Activated T-helper 2 cell treated with anti-CD3 and anti-CD28 coated beads, Interferon-gamma antibody, Interleukin-2, Interleukin-4, amounts not matched to agents 10 μg/mL and 5 μg/mL and 100 μg/mL, durations not matched to agents 14 hours and 24 hours and 36 hours (primary cell): ENCODE data around the gene VSIG10L. TPM values are rescaled to one million over a fixed set of nuclear protein-coding genes. Genes with fewer than 3 reads are reported as not detected.

Source experiments
- DNase-seq: peaks from one replicate; pipeline ENCODE4 v3.0.0; 2021; ENCODE audit warnings: low spot score
- H3K27ac Mint-ChIP-seq: one replicate; pipeline ENCODE4 v1.8.0; 2021; ENCODE audit warnings: mixed read lengths
- H3K27me3 Mint-ChIP-seq: one replicate; pipeline ENCODE4 v1.8.0; 2021; ENCODE audit warnings: low read depth, mixed read lengths
- H3K36me3 Mint-ChIP-seq: one replicate; pipeline ENCODE4 v1.8.0; 2021; ENCODE audit warnings: low read depth, mixed read lengths
- H3K4me1 Mint-ChIP-seq: one replicate; pipeline ENCODE4 v1.8.0; 2021; ENCODE audit warnings: low read depth, mixed read lengths
- H3K4me3 Mint-ChIP-seq: one replicate; pipeline ENCODE4 v1.8.0; 2021; ENCODE audit warnings: low read depth, mild to moderate bottlenecking, moderate library complexity, mixed read lengths
- H3K9me3 Mint-ChIP-seq: one replicate; pipeline ENCODE4 v1.8.0; 2021; ENCODE audit warnings: mixed read lengths
- intact Hi-C: fragments of 100-400 bp; cut with micrococcal nuclease; formaldehyde crosslinking; loops from one replicate; pipeline ENCODE4 v1.15.1; 2023
- total RNA-seq: library from RNA; stranded (reverse); gene quantifications from 2 replicates; pipeline ENCODE4 v1.2.3, GENCODE V29; 2022

VSIG10L gene
- total RNA-seq = 9.5 and 10.4 TPM in 2 replicates

GRCh38 chr19:51341976-51342580, at the start of gene VSIG10L:
VSIG10L (minus strand) TSS chr19:51342139; CDS start chr19:51342124, 15 bp downstream.
- Mint-ChIP-seq H3K27me3 (peaks cover 2% of the 10 kb centered on the region), H3K4me3 (peak within 1 kb of the TSS; percentile 82), H3K27ac (peak within 1 kb of the TSS; percentile 64), H3K9me3 (no peaks in the 10 kb centered on the region), H3K4me1 (peaks cover 23% of the 10 kb centered on the region), H3K36me3 (peaks cover 24% of the 10 kb centered on the region)
- intact Hi-C loops = no loop called here
- DNase-seq = no peak

DNA sequence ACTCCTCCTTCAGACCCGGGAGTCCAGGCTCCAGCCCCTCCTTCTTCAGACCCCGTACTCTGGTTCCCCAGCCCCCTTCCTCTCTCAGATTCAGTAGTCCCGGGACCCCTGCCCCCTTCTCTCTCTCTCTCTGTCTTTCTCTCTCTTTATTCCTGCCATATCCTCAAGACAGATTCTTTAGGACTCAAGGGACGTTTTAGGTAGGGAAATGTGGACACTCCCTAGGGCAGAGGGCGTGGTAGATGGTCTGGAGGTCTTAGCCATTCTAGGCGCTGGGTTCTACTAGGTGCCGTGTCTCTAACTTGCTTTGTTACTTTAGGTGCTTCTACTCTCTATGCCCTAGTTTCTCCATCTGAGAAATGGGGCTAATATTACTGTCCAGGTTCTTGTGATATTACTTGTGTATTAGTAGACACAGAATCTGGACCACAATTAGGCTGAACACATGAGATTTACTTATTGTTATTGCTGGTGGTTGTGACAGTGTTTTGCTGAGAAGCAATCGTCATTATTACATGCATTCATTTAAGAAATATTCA, 49.2 kb upstream of the VSIG10L start:
- no peak for DNase-seq
- Mint-ChIP-seq H3K9me3 (no peaks in the 10 kb centered on the region), H3K36me3 (no peaks in the 10 kb centered on the region), H3K27ac (peak overlapping the region; percentile 76), H3K4me1 (peaks cover 44% of the 10 kb centered on the region), H3K4me3 (peak overlapping the region; percentile 30), H3K27me3 (no peaks in the 10 kb centered on the region)
- intact Hi-C loops = no loop called here

- Mint-ChIP-seq H3K36me3 (no peaks in the 10 kb centered on the region), H3K27me3 (no peaks in the 10 kb centered on the region), H3K4me3 (no peak overlapping the region), H3K27ac (no peak overlapping the region), H3K4me1 (peaks cover 36% of the 10 kb centered on the region), H3K9me3 (no peaks in the 10 kb centered on the region)
- DNase-seq = no peak
- intact Hi-C loops = no loop called here
Measured at GRCh38 chr19:51389143-51389542, 47.2 kb upstream of the VSIG10L start.

DNA sequence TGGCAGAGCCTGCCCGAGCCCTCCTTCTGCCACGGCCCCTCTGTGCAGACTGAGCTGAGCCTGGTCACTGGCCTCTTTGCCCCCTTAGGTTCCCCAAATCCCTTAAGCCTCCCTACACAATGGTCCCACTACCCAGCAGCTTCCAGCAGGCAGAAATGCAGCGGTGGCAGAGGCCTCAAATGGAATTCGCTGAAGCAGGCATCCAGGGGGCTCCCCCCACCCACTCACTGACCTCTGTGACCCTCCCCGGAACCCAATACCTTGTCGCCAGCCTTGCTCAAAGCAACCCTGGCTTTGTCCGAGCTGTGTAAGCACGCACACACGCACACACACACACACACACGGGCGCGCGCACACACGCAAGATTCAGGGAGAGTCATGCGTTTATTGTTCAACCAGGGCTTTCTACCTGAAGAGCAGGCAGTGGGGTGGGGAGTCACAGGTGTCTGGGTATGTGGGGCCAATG, 46.0 kb upstream of the VSIG10L start, which contains the start of gene LIM2:
TSS of gene LIM2 (minus strand) at position 51 of the 466 bp plus-strand sequence. CDS start 531 bp downstream, outside the sequence.
- H3K4me3 Mint-ChIP-seq = no peak within 1 kb of the TSS
- no peaks in the 10 kb centered on the region for H3K36me3 Mint-ChIP-seq
- no peaks in the 10 kb centered on the region for H3K9me3 Mint-ChIP-seq
- intact Hi-C loops = no loop called here
- H3K4me1 Mint-ChIP-seq = peaks cover 28% of the 10 kb centered on the region
- H3K27me3 Mint-ChIP-seq = no peaks in the 10 kb centered on the region
- H3K27ac Mint-ChIP-seq = no peak within 1 kb of the TSS
- no peak for DNase-seq

DNA sequence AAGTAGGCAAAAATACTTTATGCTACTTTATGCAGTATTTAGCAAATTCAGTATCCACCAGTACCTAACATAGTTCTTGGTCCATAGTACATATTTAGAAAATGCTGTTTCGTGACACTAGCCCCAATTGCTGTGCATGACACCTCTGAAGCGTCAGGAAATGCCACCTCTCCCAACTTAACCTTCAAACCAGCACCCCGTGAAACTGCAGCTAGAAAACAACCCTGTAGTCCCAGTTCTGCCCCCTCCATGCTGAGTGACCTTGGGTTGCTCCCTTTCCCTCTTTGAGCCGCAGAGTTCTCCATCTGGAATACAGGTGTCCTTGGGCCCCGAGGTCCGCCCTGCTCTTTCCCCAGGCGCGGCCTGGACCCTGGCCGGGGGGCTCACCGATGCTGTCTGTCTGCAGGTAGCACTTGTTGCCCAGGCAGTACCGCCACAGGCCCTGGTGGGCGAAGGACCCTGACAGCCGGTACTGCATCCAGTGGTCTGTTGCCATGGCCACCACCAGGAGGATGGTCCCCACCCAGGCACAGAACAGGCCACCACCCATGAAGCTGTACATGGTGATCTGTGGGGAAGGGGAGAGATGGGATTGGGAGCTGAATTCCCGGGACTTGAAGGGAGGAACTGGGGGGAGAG, 45.1 kb upstream of the VSIG10L start:
- Mint-ChIP-seq H3K4me3 (no peak overlapping the region), H3K4me1 (peaks cover 23% of the 10 kb centered on the region), H3K27me3 (no peaks in the 10 kb centered on the region), H3K9me3 (no peaks in the 10 kb centered on the region), H3K36me3 (no peaks in the 10 kb centered on the region), H3K27ac (no peak overlapping the region)
- intact Hi-C loops = no loop called here
- no peak for DNase-seq

DNA sequence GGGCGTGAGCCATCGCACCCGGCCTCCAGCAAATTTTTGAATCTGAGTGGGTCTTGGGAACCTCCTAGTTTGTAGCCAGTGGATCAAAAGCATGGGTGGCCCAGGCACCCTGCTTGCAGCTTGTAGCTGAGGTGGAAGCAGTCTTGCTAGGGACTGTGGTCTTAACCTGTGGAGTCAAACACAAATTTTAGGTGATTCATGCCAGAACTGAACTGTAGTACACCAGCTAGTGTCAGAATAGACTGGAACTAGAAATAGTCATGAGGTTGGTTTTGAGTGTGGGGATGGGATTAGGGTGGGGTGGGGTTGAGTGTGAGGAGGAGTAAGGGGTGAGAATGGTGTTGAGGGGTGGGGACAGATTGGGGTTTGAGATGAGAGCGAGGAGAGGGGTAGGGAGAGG, 40.1 kb upstream of the VSIG10L start:
- Mint-ChIP-seq H3K4me1 (peaks cover 16% of the 10 kb centered on the region), H3K4me3 (no peak overlapping the region), H3K9me3 (no peaks in the 10 kb centered on the region), H3K27me3 (no peaks in the 10 kb centered on the region), H3K36me3 (peaks cover 6% of the 10 kb centered on the region), H3K27ac (no peak overlapping the region)
- intact Hi-C loops = no loop called here
- no peak for DNase-seq

DNA sequence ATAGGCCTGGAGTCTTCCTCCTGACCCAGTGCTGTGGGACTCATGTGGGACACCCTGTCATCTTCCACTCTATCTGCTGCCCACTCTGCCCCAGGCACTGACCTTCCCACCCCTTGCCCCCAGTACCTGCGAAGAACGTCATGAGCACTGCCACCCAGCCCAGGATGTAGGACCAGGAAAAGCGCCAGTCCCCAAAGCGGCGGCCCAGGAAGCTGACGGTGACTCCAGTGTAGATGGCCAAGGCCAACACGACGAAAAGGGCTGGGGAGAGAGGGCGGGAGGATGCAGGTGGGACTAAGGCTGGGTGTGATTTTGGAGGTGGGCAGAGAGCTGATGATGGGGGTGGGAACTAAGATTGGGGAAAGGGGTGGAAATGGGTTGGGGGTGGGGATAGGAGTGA, 38.4 kb upstream of the VSIG10L start:
- peaks cover 7% of the 10 kb centered on the region for H3K36me3 Mint-ChIP-seq
- DNase-seq = no peak
- peaks cover 29% of the 10 kb centered on the region for H3K4me1 Mint-ChIP-seq
- no peaks in the 10 kb centered on the region for H3K27me3 Mint-ChIP-seq
- H3K9me3 Mint-ChIP-seq = no peaks in the 10 kb centered on the region
- H3K4me3 Mint-ChIP-seq = no peak overlapping the region
- intact Hi-C loops = no loop called here
- peak overlapping the region; percentile 4 for H3K27ac Mint-ChIP-seq

DNA sequence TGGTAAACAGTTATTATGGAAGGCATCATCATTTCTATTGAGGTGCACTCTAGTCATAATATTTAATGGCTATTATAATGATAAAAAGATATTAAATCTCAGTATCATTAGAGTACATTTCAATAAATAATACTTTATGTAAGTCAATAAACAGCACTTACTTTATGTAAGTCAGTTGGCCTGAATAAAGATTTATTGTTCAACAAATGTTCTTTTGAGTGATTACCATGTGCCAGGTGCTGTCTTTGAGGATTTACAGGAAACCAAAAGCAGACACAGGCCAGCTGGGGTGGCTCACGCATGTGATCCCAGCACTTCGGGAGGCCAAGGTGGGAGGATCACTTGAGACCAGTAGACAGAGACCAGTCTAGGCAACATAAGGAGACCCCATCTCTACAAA, 35.5 kb upstream of the VSIG10L start:
- peaks cover 55% of the 10 kb centered on the region for H3K4me1 Mint-ChIP-seq
- no peaks in the 10 kb centered on the region for H3K27me3 Mint-ChIP-seq
- no peak for DNase-seq
- no peak overlapping the region for H3K27ac Mint-ChIP-seq
- peaks cover 15% of the 10 kb centered on the region for H3K36me3 Mint-ChIP-seq
- no peaks in the 10 kb centered on the region for H3K9me3 Mint-ChIP-seq
- H3K4me3 Mint-ChIP-seq = no peak overlapping the region
- intact Hi-C loops = no loop called here

DNA sequence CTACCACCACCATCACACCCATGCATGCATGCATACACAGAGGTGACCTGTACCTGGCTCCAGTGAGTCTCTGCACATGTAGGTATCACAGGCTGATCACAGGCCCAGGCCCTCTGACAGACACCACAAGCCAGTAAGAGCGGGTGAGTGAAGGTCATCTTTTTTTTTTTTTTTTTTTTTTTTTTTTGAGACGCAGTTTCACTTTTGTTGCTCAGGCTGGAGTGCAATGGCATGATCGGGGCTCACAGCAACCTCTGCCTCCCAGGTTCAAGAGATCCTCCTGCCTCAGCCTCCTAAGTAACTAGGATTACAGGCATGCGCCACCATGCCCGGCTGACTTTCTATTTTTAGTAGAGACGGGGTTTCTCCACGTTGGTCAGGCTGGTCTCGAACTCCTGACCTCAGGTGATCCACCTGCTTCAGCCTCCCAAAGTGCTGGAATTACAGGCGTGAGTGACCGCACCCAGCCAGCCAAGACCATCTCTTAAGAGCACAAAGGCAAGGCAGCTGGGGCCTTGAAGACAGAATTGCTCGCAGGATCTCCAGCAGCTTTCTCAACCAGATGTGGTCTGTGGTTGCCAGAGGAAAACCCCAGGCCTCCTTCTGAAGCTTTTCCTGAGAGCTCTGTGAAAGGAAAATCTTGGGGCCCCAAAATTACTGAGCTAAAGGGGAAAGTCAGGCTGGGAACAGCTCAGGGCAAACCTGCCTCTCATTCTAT, 33.7 kb upstream of the VSIG10L start:
- intact Hi-C loops = no loop called here

DNA sequence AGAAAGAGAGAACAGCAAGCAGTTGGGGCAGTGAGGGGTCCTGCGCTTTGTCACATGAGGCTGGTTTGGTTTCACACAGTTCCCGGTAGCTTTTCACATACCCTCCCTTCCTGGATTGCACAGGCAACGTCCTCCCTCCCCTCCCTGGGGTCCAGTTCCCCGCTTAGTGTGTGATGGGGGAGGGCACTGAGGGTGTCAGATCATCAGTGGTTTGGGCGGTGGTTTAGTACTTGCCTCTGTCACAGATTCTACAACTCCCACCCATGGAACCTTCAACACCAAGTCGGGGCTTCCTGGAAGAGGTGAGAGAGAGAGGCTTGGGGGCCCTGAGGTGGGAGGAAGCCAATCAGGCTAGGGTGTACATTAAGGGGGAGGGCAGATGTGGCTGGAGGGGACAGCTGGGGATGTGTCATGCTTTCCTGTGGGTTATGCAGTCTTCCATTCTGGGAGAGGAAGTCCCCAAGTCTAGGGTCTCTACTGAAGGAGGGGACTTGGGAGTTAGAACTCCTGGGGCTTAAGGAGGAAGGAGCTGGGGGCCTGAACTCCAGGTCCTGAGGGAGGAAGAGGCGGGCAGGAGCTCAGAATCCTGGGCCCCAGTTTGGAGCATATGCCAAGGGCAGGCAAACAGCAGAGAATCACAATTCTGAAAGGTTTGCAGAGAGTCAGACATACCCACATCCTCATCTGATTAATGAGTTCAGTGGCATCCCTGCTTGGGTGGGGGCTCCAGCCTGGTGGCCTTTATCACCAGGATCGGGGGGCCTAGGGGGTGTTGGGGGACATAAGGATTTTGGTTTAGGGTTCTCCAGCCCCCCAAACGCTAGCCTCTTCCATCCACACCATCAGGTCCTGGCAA, 30.9 kb upstream of the VSIG10L start, which contains the start of gene NKG7:
TSS of gene NKG7 (minus strand) at position 6 of the 856 bp plus-strand sequence. CDS start 119 bp downstream, outside the sequence.
- peaks cover 65% of the 10 kb centered on the region for H3K4me1 Mint-ChIP-seq
- DNase-seq = peak; percentile 72
- no peaks in the 10 kb centered on the region for H3K27me3 Mint-ChIP-seq
- peaks cover 37% of the 10 kb centered on the region for H3K36me3 Mint-ChIP-seq
- peak within 1 kb of the TSS; percentile 84 for H3K4me3 Mint-ChIP-seq
- intact Hi-C loops = loop anchor here (1.0 to 2.0 kb wide), 2 partner anchors 21 to 68 kb away; no protein-coding TSS in a partner anchor
- peak within 1 kb of the TSS; percentile 94 for H3K27ac Mint-ChIP-seq
- H3K9me3 Mint-ChIP-seq = no peaks in the 10 kb centered on the region

More for the DNA sequence above, 33.7 kb upstream of the VSIG10L start:
- Mint-ChIP-seq H3K4me1 (peaks cover 64% of the 10 kb centered on the region), H3K9me3 (no peaks in the 10 kb centered on the region), H3K27ac (peak overlapping the region; percentile 94), H3K4me3 (peak overlapping the region; percentile 83), H3K27me3 (no peaks in the 10 kb centered on the region), H3K36me3 (peaks cover 25% of the 10 kb centered on the region)
- DNase-seq = no peak

GRCh38 chr19:51372021-51372648, 30.2 kb upstream of the VSIG10L start:
- Mint-ChIP-seq H3K36me3 (peaks cover 37% of the 10 kb centered on the region), H3K4me1 (peaks cover 65% of the 10 kb centered on the region), H3K27me3 (no peaks in the 10 kb centered on the region), H3K27ac (peak overlapping the region; percentile 94), H3K4me3 (peak overlapping the region; percentile 84), H3K9me3 (no peaks in the 10 kb centered on the region)
- intact Hi-C loops = loop anchor here (2.0 kb wide), 1 partner anchor 69 kb away; no protein-coding TSS in a partner anchor
- no peak for DNase-seq
